Natural killer cell (primary cell): ENCODE results near the gene DBN1. TPM values are rescaled to one million over a fixed set of nuclear protein-coding genes. Genes with fewer than 3 reads are reported as not detected.

ENCODE experiments used
- ATAC-seq, 3 donors: fragments of 150-1000 bp in 2 of 3; fragments of 200-7000 bp in 1 of 3; cut with Tn5 transposase; 1 replicate in 1 of 3; 2 replicates in 2 of 3; pipeline ENCODE4 v1.10.0; 2021; ENCODE audit warnings: mild to moderate bottlenecking in 2 of 3, moderate library complexity in 2 of 3
- DNase-seq, 2 donors: peaks; one replicate each; pipeline versions ENCODE4 v3.0.0 to v3.0.0-alpha.2; 2013 to 2021; ENCODE audit warnings: mixed read lengths in 1 of 2
- H3K27ac ChIP-seq: one replicate; pipeline ENCODE4 v1.5.1; 2013; ENCODE audit warnings: mild to moderate bottlenecking, low read length
- H3K27me3 ChIP-seq: one replicate; pipeline ENCODE4 v1.6.1; 2013; ENCODE audit warnings: low read length; ENCODE audit not compliant: control insufficient read depth, insufficient read depth
- H3K36me3 ChIP-seq: one replicate; pipeline ENCODE4 v1.6.1; 2013; ENCODE audit warnings: low read length; ENCODE audit not compliant: control insufficient read depth, insufficient read depth
- H3K4me1 ChIP-seq: one replicate; pipeline ENCODE4 v1.6.1; 2013; ENCODE audit warnings: low read length; ENCODE audit not compliant: control insufficient read depth, insufficient read depth
- H3K4me3 ChIP-seq: one replicate; pipeline ENCODE4 v1.5.1; 2013; ENCODE audit warnings: low read length
- H3K9me3 ChIP-seq: one replicate; pipeline ENCODE4 v1.6.1; 2013; ENCODE audit warnings: low read length; ENCODE audit not compliant: control insufficient read depth, insufficient read depth
- H3K27ac Mint-ChIP-seq, 2 donors: one replicate each; pipeline ENCODE4 v1.8.0; 2022; ENCODE audit warnings: mild to moderate bottlenecking in 2 of 2, mixed read lengths in 2 of 2, moderate library complexity in 1 of 2
- H3K27me3 Mint-ChIP-seq, 2 donors: one replicate each; pipeline ENCODE4 v1.8.0; 2022; ENCODE audit warnings: low read depth in 2 of 2, mixed read lengths in 2 of 2
- H3K36me3 Mint-ChIP-seq: one replicate; pipeline ENCODE4 v1.8.0; 2022; ENCODE audit warnings: mixed read lengths
- H3K4me1 Mint-ChIP-seq, 2 donors: one replicate each; pipeline ENCODE4 v1.8.0; 2022; ENCODE audit warnings: mixed read lengths in 2 of 2
- H3K4me3 Mint-ChIP-seq: one replicate; pipeline ENCODE4 v1.8.0; 2022; ENCODE audit warnings: mild to moderate bottlenecking, moderate library complexity, mixed read lengths
- H3K9me3 Mint-ChIP-seq, 2 donors: one replicate each; pipeline ENCODE4 v1.8.0; 2022; ENCODE audit warnings: mixed read lengths in 2 of 2
- WGBS: methylation state at CpG from one replicate; pipeline ENCODE4 v1.1.7; 2013; ENCODE audit warnings: missing lambda C conversion rate; ENCODE audit not compliant: insufficient coverage; 5-methylcytosine and 5-hydroxymethylcytosine counted together
- intact Hi-C: fragments of 100-400 bp; cut with micrococcal nuclease; formaldehyde crosslinking; loops from one replicate; pipeline ENCODE4 v1.14.2; 2022
- total RNA-seq, 4 donors: library from RNA; stranded (reverse); fragments of 120-200 nt in 1 of 4; gene quantifications; one replicate each; pipeline versions ENCODE4 v1.2.3 to v1.2.4, GENCODE V29; 2013 to 2022
- TF ChIP-seq, protein P1 (sequence below): fragments of 200-600 bp; IDR thresholded peaks from one replicate; pipeline ENCODE4 v1.8.0; 2022; ENCODE audit warnings: antibody characterized with exemption

Gene DBN1
- total RNA-seq, 3 donors from 2014 or later (not counting 1 experiment from before 2014, with no cell fraction given): 13.7 to 25.2 (median 15.0) TPM

DNA sequence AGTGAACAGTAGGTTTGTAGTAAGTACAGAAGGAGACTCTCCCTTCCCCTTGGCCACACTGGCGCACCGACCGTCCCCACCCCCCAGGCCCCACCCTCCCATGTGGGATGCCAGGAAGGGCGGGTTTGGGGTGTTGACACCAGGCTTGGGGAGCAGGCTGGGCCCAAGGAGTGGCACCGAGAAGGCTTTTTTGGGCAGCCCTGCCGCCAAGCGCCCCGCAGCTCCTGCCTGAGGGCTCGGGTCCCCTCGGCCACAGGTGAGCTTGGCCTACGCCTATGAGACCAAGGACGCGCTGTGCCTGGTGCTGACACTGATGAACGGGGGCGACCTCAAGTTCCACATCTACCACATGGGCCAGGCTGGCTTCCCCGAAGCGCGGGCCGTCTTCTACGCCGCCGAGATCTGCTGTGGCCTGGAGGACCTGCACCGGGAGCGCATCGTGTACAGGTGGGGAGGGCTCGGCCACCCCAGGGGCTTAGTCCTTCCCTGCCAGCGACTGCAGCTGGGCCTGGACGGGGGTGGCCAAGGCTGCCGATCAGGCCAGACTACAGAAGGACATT lies 39.7 kb downstream of the DBN1 start:
- 92% methylated on average over 26 of the region's 29 CpGs for WGBS

DNA sequence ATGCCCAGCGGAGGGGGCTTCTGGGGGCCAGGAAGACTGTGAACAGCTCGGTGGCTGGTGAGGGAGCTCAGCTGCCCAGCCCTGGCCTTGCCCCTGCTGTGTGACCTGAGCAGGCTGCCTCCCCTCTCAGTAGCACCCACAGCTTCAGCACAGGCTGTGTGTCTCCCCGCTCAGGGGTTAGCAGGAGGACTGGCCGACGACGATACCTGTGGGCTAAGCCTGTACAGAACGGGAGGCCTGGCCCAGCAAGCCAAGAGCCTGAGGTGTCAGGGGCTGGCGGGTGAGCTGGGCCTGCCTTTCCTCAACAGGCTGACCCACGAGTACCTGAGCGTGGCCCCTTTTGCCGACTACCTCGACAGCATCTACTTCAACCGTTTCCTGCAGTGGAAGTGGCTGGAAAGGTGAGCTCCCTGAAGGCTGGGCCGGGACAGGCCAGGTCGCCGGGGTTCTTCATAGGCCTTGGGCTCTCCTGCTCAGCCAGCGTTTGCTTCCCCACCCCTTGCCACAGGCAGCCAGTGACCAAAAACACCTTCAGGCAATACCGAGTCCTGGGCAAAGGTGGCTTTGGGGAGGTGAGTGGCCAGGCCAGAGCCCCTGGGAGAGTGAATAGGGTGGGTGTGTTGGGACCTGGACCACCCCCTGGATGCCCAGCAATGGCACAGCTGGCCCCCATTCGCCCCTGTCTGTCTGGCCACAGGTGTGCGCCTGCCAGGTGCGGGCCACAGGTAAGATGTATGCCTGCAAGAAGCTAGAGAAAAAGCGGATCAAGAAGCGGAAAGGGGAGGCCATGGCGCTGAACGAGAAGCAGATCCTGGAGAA lies 40.4 kb downstream of the DBN1 start:
- H3K4me3 Mint-ChIP-seq: peak overlapping the region; percentile 55
- Histone ChIP-seq H3K4me3 (no peak overlapping the region), H3K27ac (peak overlapping the region; percentile 93), H3K36me3 (peaks cover 70% of the 10 kb centered on the region), H3K4me1 (peaks cover 95% of the 10 kb centered on the region), H3K27me3 (no peaks in the 10 kb centered on the region), H3K9me3 (no peaks in the 10 kb centered on the region)
- intact Hi-C loops: no loop called here
- DNase-seq (no peak), ATAC-seq (no peak)
- H3K4me1 Mint-ChIP-seq: peaks cover 43 to 72% of the 10 kb centered on the region in 2 donors
- no peaks in the 10 kb centered on the region for H3K9me3 Mint-ChIP-seq
- peak overlapping the region; percentile 94 to 99 for H3K27ac Mint-ChIP-seq
- no peaks in the 10 kb centered on the region for H3K27me3 Mint-ChIP-seq
- TF ChIP-seq, protein P1, sequence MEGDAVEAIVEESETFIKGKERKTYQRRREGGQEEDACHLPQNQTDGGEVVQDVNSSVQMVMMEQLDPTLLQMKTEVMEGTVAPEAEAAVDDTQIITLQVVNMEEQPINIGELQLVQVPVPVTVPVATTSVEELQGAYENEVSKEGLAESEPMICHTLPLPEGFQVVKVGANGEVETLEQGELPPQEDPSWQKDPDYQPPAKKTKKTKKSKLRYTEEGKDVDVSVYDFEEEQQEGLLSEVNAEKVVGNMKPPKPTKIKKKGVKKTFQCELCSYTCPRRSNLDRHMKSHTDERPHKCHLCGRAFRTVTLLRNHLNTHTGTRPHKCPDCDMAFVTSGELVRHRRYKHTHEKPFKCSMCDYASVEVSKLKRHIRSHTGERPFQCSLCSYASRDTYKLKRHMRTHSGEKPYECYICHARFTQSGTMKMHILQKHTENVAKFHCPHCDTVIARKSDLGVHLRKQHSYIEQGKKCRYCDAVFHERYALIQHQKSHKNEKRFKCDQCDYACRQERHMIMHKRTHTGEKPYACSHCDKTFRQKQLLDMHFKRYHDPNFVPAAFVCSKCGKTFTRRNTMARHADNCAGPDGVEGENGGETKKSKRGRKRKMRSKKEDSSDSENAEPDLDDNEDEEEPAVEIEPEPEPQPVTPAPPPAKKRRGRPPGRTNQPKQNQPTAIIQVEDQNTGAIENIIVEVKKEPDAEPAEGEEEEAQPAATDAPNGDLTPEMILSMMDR: no peak
- 92% methylated on average over 25 of the region's 25 CpGs for WGBS
- H3K36me3 Mint-ChIP-seq: no peaks in the 10 kb centered on the region

More for the DNA sequence above, 39.7 kb downstream of the DBN1 start:
- H3K27ac ChIP-seq: peak overlapping the region; percentile 93
- H3K36me3 Mint-ChIP-seq: no peaks in the 10 kb centered on the region
- H3K27me3 ChIP-seq: no peaks in the 10 kb centered on the region
- H3K4me1 ChIP-seq: peaks cover 91% of the 10 kb centered on the region
- DNase-seq: no peak
- H3K4me3 ChIP-seq: no peak overlapping the region
- peak overlapping the region; percentile 55 for H3K4me3 Mint-ChIP-seq
- ATAC-seq: no peak
- intact Hi-C loops: no loop called here
- peak overlapping the region; percentile 94 to 99 for H3K27ac Mint-ChIP-seq
- peaks cover 77% of the 10 kb centered on the region for H3K36me3 ChIP-seq
- H3K27me3 Mint-ChIP-seq: no peaks in the 10 kb centered on the region
- H3K4me1 Mint-ChIP-seq: peaks cover 40 to 70% of the 10 kb centered on the region in 2 donors
- TF ChIP-seq, protein P1: no peak
- H3K9me3 ChIP-seq: no peaks in the 10 kb centered on the region
- H3K9me3 Mint-ChIP-seq: no peaks in the 10 kb centered on the region

DNA sequence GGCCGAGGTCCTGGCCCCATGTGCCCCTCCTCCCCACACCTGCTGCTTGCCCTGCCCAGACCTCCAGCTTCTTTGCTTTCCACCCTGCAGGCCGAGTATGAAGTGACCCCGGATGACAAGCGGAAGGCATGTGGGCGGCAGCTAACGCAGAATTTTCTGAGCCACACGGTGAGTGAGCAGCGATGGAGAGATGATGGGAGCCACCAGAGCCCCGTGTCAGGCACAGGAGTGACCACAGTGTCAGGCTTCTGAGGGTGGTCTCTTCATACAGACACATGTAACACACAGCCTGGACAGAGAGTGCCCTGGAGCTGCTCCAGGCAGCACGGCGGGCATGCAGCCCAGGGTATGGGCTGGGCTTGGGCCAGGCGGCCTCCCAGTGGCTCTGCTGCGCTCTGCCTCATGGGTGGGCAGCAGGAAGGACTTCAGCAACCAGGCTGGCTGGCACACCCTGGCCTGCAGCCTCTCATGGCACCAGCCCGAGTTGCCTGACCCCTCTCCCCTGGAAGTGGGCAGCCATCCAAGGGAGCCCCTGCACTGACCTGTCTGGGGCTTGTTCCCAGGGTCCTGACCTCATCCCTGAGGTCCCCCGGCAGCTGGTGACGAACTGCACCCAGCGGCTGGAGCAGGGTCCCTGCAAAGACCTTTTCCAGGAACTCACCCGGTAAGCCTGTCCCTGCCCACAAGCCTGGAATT lies 41.1 kb downstream of the DBN1 start:
- Histone ChIP-seq H3K27me3 (no peaks in the 10 kb centered on the region), H3K27ac (peak overlapping the region; percentile 93), H3K4me1 (peaks cover 98% of the 10 kb centered on the region), H3K36me3 (peaks cover 70% of the 10 kb centered on the region), H3K4me3 (peak overlapping the region; percentile 1), H3K9me3 (no peaks in the 10 kb centered on the region)
- Mint-ChIP-seq H3K27me3 (no peaks in the 10 kb centered on the region), H3K4me3 (peak overlapping the region; percentile 83), H3K9me3 (no peaks in the 10 kb centered on the region), H3K4me1 (peaks cover 47 to 78% of the 10 kb centered on the region in 2 donors), H3K36me3 (no peaks in the 10 kb centered on the region), H3K27ac (peak overlapping the region; percentile 94 to 99)
- no peak for DNase-seq
- intact Hi-C loops: no loop called here
- TF ChIP-seq, protein P1: no peak
- 46% methylated on average over 18 of the region's 18 CpGs for WGBS
- peak; percentile 0 to 1 (median 0) for ATAC-seq
